GM23338 (cell line): ENCODE data around the gene SUMF1. TPM values are rescaled to one million over a fixed set of nuclear protein-coding genes. Genes with fewer than 3 reads are reported as not detected.

Experiments used
- ATAC-seq: fragments of 200-7000 bp; cut with Tn5 transposase; 3 replicates; pipeline ENCODE4 v1.9.1; 2020
- DNase-seq: peaks from one replicate; pipeline ENCODE4 v3.0.0-alpha.2; 2015; ENCODE audit warnings: low spot score
- H2AFZ ChIP-seq: fragments of 200-600 bp; sonication (generic); 2 replicates; pipeline ENCODE4 v1.8.0; 2016; ENCODE audit warnings: antibody characterized with exemption, mild to moderate bottlenecking, moderate library complexity
- H3F3A ChIP-seq: fragments of 200-600 bp; sonication (generic); replicated peaks from 2 replicates; pipeline ENCODE4 v1.8.0; 2017; ENCODE audit warnings: antibody characterized with exemption, mixed run types, low read depth
- H3K27ac ChIP-seq: fragments of 200-600 bp; sonication (generic); 2 replicates; pipeline ENCODE4 v1.6.1; 2016; ENCODE audit warnings: low read depth
- H3K27me3 ChIP-seq: fragments of 200-600 bp; sonication (generic); 2 replicates; pipeline ENCODE4 v1.8.0; 2016; ENCODE audit warnings: mild to moderate bottlenecking, mixed run types, moderate library complexity; ENCODE audit not compliant: insufficient read depth
- H3K36me3 ChIP-seq: fragments of 200-600 bp; sonication (generic); 2 replicates; pipeline ENCODE4 v1.8.0; 2016; ENCODE audit warnings: mild to moderate bottlenecking; ENCODE audit not compliant: insufficient read depth
- H3K4me1 ChIP-seq: fragments of 200-600 bp; sonication (generic); 2 replicates; pipeline ENCODE4 v1.8.0; 2016; ENCODE audit warnings: mild to moderate bottlenecking, moderate library complexity; ENCODE audit not compliant: insufficient read depth
- H3K4me2 ChIP-seq: fragments of 200-600 bp; sonication (generic); 2 replicates; pipeline ENCODE4 v1.7.1; 2017; ENCODE audit warnings: mixed run types
- H3K4me3 ChIP-seq: fragments of 200-600 bp; sonication (generic); 2 replicates; pipeline ENCODE4 v1.6.1; 2016; ENCODE audit warnings: mixed run types
- H3K79me2 ChIP-seq: fragments of 200-600 bp; sonication (generic); replicated peaks from 2 replicates; pipeline ENCODE4 v1.8.0; 2017; ENCODE audit warnings: mild to moderate bottlenecking; ENCODE audit not compliant: insufficient read depth
- H3K9me2 ChIP-seq: fragments of 200-600 bp; sonication (generic); 2 replicates; pipeline ENCODE4 v1.8.0; 2017; ENCODE audit not compliant: insufficient read depth
- H4K20me1 ChIP-seq: fragments of 200-600 bp; sonication (generic); replicated peaks from 2 replicates; pipeline ENCODE4 v1.8.0; 2017; ENCODE audit warnings: mild to moderate bottlenecking; ENCODE audit not compliant: insufficient read depth
- H3K27ac Mint-ChIP-seq: 2 replicates; pipeline ENCODE4 v1.8.0; 2020; ENCODE audit warnings: inconsistent platforms, mild to moderate bottlenecking, moderate library complexity, mixed read lengths
- H3K27me3 Mint-ChIP-seq: 3 replicates; pipeline ENCODE4 v1.8.0; 2022; ENCODE audit warnings: low read depth, mild to moderate bottlenecking, moderate library complexity, mixed read lengths, inconsistent platforms; ENCODE audit not compliant: insufficient read depth, poor library complexity
- H3K36me3 Mint-ChIP-seq: 3 replicates; pipeline ENCODE4 v1.8.0; 2021; ENCODE audit warnings: low read depth, mild to moderate bottlenecking, inconsistent platforms, moderate library complexity, mixed read lengths
- H3K4me1 Mint-ChIP-seq: 3 replicates; pipeline ENCODE4 v1.8.0; 2020; ENCODE audit warnings: mild to moderate bottlenecking, inconsistent platforms, mixed read lengths
- H3K4me3 Mint-ChIP-seq: 3 replicates; pipeline ENCODE4 v1.8.0; 2021; ENCODE audit warnings: moderate library complexity, mild to moderate bottlenecking, inconsistent platforms, mixed read lengths
- H3K9me3 Mint-ChIP-seq: 3 replicates; pipeline ENCODE4 v1.8.0; 2020; ENCODE audit warnings: moderate library complexity, mild to moderate bottlenecking, inconsistent platforms, mixed read lengths
- CREB1 ChIP-seq: fragments of 250-450 bp; sonication (Bioruptor Pico); IDR thresholded peaks from 2 replicates; pipeline ENCODE4 v1.5.0; 2020; ENCODE audit warnings: low read depth, mild to moderate bottlenecking, moderate library complexity
- EZH2 ChIP-seq: fragments of 200-600 bp; sonication (generic); IDR thresholded peaks from one replicate; pipeline ENCODE4 v1.8.0; 2017; ENCODE audit warnings: antibody characterized with exemption, mild to moderate bottlenecking, low read depth; ENCODE audit not compliant: unreplicated experiment
- EZH2phosphoT487 ChIP-seq: fragments of 200-600 bp; sonication (generic); IDR thresholded peaks from one replicate; pipeline ENCODE4 v1.8.1; 2018; ENCODE audit warnings: antibody characterized with exemption; ENCODE audit not compliant: unreplicated experiment
- JUNB ChIP-seq: IDR thresholded peaks from one replicate; pipeline ENCODE4 v1.6.1; 2016; ENCODE audit warnings: antibody characterized with exemption; ENCODE audit not compliant: unreplicated experiment
- NANOG ChIP-seq: IDR thresholded peaks from 2 replicates; pipeline ENCODE4 v1.6.1; 2016; ENCODE audit warnings: antibody characterized with exemption, borderline replicate concordance
- POLR2AphosphoS5 ChIP-seq: IDR thresholded peaks from 2 replicates; pipeline ENCODE4 v1.6.1; 2016; ENCODE audit warnings: antibody characterized with exemption, low read depth
- STAT1 ChIP-seq: IDR thresholded peaks from one replicate; pipeline ENCODE4 v1.6.1; 2016; ENCODE audit warnings: antibody characterized with exemption; ENCODE audit not compliant: unreplicated experiment
- ZNF114 ChIP-seq: fragments of 250-450 bp; sonication (Bioruptor Pico); IDR thresholded peaks from 2 replicates; pipeline ENCODE4 v1.5.0; 2020; ENCODE audit warnings: mild to moderate bottlenecking, moderate library complexity
- ZNF331 ChIP-seq: fragments of 250-450 bp; sonication (Bioruptor Pico); IDR thresholded peaks from 2 replicates; pipeline ENCODE4 v1.5.0; 2020; ENCODE audit warnings: low read depth, mild to moderate bottlenecking, moderate library complexity
- polyA plus RNA-seq: library from polyadenylated mRNA; unstranded; fragments of >200 nt; fragmentation: Nextera tagmentation; extraction: Ambion mirVana; gene quantifications from 2 replicates; pipeline ENCODE4 v1.2.1, GENCODE V29; 2016
- total RNA-seq: library from RNA; depleted of rRNA; stranded (reverse); fragments of >200 nt; shearing (Covaris generic); gene quantifications from 2 replicates; pipeline ENCODE4 v1.2.3, GENCODE V29; 2014
- TF ChIP-seq, protein P1 (sequence below), 2 experiments: fragments of 200-600 bp in 1 of 2; sonication (generic) in 1 of 2; conservative IDR thresholded peaks; 2 replicates each; pipeline versions ENCODE4 v1.5.1 to v1.6.1; 2016 to 2017; ENCODE audit warnings: antibody characterized with exemption in 2 of 2, low read depth in 2 of 2, mild to moderate bottlenecking in 2 of 2, moderate library complexity in 1 of 2
- TF ChIP-seq, protein P2 (sequence below): IDR thresholded peaks from one replicate; pipeline ENCODE4 v1.6.1; 2018; ENCODE audit warnings: antibody characterized with exemption; ENCODE audit not compliant: unreplicated experiment
- TF ChIP-seq, protein P3 (sequence below): fragments of 250-450 bp; sonication (Bioruptor Pico); IDR thresholded peaks from 2 replicates; pipeline ENCODE4 v1.5.0; 2020; ENCODE audit warnings: mild to moderate bottlenecking, moderate library complexity
- TF ChIP-seq, protein P4 (sequence below): IDR thresholded peaks from 2 replicates; pipeline ENCODE4 v1.6.1; 2016; ENCODE audit warnings: antibody characterized with exemption

The SUMF1 gene
- total and polyA plus RNA-seq, 2 experiments from 2014 or later, result 6.9 to 20.3 TPM

DNA sequence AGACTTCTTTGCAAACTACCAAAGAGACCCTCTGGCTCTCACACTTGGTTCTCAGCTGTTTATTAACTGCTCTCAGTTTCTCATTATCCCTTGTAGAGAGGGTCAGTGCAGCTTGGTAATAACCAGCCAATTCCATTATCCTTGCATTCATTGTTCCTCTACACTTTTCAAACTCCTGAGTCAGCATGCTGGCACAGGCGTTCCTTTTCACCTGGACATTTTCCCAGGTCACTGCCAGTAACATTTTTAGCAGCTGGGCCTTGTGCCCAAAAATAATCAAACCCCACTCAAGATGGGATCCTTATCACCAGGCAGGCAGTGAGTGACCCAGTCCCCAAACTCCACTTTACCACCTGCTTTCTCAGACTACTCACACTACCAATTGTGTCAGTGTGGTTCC lies 4.8 kb upstream of the SUMF1 start:
- 0 out of 2 replicates have a peak, but pooled peaks cover 6% of the 10 kb centered on the region for H3K9me2 ChIP-seq
- ATAC-seq, result no peak
- TF ChIP-seq CREB1 (no peak), NANOG (no peak), ZNF331 (CRISPR knock-in tag) (no peak), EZH2 (no peak), JUNB (no peak), STAT1 (no peak), EZH2phosphoT487 (no peak), POLR2AphosphoS5 (no peak), ZNF114 (CRISPR knock-in tag) (no peak)
- TF ChIP-seq, protein P1, sequence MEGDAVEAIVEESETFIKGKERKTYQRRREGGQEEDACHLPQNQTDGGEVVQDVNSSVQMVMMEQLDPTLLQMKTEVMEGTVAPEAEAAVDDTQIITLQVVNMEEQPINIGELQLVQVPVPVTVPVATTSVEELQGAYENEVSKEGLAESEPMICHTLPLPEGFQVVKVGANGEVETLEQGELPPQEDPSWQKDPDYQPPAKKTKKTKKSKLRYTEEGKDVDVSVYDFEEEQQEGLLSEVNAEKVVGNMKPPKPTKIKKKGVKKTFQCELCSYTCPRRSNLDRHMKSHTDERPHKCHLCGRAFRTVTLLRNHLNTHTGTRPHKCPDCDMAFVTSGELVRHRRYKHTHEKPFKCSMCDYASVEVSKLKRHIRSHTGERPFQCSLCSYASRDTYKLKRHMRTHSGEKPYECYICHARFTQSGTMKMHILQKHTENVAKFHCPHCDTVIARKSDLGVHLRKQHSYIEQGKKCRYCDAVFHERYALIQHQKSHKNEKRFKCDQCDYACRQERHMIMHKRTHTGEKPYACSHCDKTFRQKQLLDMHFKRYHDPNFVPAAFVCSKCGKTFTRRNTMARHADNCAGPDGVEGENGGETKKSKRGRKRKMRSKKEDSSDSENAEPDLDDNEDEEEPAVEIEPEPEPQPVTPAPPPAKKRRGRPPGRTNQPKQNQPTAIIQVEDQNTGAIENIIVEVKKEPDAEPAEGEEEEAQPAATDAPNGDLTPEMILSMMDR (conservative IDR thresholded peaks at IDR 0.05; ENCODE audit: low read depth in 2 of 2), result no peak
- TF ChIP-seq, protein P2, sequence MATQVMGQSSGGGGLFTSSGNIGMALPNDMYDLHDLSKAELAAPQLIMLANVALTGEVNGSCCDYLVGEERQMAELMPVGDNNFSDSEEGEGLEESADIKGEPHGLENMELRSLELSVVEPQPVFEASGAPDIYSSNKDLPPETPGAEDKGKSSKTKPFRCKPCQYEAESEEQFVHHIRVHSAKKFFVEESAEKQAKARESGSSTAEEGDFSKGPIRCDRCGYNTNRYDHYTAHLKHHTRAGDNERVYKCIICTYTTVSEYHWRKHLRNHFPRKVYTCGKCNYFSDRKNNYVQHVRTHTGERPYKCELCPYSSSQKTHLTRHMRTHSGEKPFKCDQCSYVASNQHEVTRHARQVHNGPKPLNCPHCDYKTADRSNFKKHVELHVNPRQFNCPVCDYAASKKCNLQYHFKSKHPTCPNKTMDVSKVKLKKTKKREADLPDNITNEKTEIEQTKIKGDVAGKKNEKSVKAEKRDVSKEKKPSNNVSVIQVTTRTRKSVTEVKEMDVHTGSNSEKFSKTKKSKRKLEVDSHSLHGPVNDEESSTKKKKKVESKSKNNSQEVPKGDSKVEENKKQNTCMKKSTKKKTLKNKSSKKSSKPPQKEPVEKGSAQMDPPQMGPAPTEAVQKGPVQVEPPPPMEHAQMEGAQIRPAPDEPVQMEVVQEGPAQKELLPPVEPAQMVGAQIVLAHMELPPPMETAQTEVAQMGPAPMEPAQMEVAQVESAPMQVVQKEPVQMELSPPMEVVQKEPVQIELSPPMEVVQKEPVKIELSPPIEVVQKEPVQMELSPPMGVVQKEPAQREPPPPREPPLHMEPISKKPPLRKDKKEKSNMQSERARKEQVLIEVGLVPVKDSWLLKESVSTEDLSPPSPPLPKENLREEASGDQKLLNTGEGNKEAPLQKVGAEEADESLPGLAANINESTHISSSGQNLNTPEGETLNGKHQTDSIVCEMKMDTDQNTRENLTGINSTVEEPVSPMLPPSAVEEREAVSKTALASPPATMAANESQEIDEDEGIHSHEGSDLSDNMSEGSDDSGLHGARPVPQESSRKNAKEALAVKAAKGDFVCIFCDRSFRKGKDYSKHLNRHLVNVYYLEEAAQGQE, result no peak
- TF ChIP-seq, protein P3, sequence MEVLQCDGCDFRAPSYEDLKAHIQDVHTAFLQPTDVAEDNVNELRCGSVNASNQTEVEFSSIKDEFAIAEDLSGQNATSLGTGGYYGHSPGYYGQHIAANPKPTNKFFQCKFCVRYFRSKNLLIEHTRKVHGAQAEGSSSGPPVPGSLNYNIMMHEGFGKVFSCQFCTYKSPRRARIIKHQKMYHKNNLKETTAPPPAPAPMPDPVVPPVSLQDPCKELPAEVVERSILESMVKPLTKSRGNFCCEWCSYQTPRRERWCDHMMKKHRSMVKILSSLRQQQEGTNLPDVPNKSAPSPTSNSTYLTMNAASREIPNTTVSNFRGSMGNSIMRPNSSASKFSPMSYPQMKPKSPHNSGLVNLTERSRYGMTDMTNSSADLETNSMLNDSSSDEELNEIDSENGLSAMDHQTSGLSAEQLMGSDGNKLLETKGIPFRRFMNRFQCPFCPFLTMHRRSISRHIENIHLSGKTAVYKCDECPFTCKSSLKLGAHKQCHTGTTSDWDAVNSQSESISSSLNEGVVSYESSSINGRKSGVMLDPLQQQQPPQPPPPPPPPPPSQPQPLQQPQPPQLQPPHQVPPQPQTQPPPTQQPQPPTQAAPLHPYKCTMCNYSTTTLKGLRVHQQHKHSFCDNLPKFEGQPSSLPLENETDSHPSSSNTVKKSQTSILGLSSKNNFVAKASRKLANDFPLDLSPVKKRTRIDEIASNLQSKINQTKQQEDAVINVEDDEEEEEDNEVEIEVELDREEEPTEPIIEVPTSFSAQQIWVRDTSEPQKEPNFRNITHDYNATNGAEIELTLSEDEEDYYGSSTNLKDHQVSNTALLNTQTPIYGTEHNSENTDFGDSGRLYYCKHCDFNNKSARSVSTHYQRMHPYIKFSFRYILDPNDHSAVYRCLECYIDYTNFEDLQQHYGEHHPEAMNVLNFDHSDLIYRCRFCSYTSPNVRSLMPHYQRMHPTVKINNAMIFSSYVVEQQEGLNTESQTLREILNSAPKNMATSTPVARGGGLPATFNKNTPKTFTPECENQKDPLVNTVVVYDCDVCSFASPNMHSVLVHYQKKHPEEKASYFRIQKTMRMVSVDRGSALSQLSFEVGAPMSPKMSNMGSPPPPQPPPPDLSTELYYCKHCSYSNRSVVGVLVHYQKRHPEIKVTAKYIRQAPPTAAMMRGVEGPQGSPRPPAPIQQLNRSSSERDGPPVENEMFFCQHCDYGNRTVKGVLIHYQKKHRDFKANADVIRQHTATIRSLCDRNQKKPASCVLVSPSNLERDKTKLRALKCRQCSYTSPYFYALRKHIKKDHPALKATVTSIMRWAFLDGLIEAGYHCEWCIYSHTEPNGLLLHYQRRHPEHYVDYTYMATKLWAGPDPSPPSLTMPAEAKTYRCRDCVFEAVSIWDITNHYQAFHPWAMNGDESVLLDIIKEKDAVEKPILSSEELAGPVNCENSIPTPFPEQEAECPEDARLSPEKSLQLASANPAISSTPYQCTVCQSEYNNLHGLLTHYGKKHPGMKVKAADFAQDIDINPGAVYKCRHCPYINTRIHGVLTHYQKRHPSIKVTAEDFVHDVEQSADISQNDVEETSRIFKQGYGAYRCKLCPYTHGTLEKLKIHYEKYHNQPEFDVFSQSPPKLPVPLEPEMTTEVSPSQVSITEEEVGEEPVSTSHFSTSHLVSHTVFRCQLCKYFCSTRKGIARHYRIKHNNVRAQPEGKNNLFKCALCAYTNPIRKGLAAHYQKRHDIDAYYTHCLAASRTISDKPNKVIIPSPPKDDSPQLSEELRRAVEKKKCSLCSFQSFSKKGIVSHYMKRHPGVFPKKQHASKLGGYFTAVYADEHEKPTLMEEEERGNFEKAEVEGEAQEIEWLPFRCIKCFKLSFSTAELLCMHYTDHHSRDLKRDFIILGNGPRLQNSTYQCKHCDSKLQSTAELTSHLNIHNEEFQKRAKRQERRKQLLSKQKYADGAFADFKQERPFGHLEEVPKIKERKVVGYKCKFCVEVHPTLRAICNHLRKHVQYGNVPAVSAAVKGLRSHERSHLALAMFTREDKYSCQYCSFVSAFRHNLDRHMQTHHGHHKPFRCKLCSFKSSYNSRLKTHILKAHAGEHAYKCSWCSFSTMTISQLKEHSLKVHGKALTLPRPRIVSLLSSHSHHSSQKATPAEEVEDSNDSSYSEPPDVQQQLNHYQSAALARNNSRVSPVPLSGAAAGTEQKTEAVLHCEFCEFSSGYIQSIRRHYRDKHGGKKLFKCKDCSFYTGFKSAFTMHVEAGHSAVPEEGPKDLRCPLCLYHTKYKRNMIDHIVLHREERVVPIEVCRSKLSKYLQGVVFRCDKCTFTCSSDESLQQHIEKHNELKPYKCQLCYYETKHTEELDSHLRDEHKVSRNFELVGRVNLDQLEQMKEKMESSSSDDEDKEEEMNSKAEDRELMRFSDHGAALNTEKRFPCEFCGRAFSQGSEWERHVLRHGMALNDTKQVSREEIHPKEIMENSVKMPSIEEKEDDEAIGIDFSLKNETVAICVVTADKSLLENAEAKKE (CRISPR knock-in tag), result no peak
- TF ChIP-seq, protein P4, sequence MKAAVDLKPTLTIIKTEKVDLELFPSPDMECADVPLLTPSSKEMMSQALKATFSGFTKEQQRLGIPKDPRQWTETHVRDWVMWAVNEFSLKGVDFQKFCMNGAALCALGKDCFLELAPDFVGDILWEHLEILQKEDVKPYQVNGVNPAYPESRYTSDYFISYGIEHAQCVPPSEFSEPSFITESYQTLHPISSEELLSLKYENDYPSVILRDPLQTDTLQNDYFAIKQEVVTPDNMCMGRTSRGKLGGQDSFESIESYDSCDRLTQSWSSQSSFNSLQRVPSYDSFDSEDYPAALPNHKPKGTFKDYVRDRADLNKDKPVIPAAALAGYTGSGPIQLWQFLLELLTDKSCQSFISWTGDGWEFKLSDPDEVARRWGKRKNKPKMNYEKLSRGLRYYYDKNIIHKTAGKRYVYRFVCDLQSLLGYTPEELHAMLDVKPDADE, result no peak
- no peaks in the 10 kb centered on the region for H4K20me1 ChIP-seq
- H3F3A ChIP-seq, result no peaks in the 10 kb centered on the region
- Mint-ChIP-seq H3K27me3 (peaks cover 2% of the 10 kb centered on the region), H3K4me1 (peaks cover 7% of the 10 kb centered on the region; the same call in 2 of the 3 replicates), H3K9me3 (no peaks in the 10 kb centered on the region; the same call in 2 of the 3 replicates), H3K27ac (no peak overlapping the region), H3K4me3 (no peak overlapping the region), H3K36me3 (no peaks in the 10 kb centered on the region)
- H3K27me3 ChIP-seq, result no peaks in the 10 kb centered on the region
- no peaks in the 10 kb centered on the region for H3K36me3 ChIP-seq
- DNase-seq, result no peak
- H2AFZ ChIP-seq, result no peak overlapping the region
- H3K4me1 ChIP-seq, result peaks cover 3% of the 10 kb centered on the region; the same call in 1 of the 2 replicates
- no peaks in the 10 kb centered on the region for H3K79me2 ChIP-seq
- no peak overlapping the region for H3K4me2 ChIP-seq
- H3K27ac ChIP-seq, result no peak overlapping the region
- no peak overlapping the region for H3K4me3 ChIP-seq
